Measurements from ENCODE around the gene TNFRSF4.
"Not testable (repeated sequence)": the region's sequence is repeated elsewhere in the genome, so short reads cannot be mapped to it uniquely, and the experiment has no call there.

TNFRSF4 gene

DNA sequence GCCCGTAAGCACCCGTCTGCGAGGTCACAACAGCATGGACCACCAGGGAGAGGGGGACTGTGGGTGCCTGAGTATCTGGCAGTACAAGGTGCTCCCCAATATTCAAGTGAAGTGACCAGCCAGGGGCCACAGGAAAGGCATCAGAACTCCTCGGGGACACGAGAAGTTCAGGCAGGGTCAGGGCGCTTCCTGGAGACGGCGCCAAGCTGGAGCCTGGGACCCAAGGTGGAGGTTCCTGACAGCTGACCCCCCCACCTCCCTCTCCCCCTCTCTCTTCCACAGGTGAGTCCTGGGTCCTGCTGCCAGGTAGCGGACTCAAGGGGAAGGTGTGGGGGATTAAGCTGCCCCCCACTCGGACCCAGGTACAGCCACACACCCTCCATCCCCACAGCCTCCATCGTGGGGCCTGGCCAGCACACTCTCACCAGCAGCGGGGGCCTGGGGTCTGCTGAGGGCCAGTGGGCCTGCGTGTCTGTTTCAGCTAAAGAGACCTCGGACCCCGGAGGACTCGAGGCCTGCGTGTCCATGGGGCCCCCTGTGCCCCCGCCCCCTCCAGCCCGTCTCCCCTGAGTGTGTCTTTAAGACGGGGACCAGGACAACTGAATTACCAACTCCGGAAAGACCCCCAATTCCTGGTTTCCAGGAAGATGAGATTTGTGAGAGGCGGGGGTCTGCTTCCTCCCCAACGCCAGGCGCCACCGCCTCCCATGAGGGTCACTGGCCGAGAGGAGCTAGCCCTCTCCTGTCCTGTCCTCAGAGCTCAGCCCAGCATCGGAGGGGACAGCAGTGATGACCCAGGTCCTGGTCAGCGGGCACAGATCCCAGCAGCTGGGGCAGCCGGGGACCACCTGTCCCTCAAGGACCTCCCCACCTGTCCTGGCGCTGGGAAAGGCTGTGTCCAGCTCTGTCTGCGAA, 13.7 kb downstream of the TNFRSF4 start:
- no peak overlapping the region for H3K27ac ChIP-seq
- TF ChIP-seq CTCF (IDR thresholded peaks at IDR 0.05): no peak
- DNase-seq (ENCODE audit: low spot score): no peak
- H3K4me3 ChIP-seq: peak overlapping the region; percentile 68

DNA sequence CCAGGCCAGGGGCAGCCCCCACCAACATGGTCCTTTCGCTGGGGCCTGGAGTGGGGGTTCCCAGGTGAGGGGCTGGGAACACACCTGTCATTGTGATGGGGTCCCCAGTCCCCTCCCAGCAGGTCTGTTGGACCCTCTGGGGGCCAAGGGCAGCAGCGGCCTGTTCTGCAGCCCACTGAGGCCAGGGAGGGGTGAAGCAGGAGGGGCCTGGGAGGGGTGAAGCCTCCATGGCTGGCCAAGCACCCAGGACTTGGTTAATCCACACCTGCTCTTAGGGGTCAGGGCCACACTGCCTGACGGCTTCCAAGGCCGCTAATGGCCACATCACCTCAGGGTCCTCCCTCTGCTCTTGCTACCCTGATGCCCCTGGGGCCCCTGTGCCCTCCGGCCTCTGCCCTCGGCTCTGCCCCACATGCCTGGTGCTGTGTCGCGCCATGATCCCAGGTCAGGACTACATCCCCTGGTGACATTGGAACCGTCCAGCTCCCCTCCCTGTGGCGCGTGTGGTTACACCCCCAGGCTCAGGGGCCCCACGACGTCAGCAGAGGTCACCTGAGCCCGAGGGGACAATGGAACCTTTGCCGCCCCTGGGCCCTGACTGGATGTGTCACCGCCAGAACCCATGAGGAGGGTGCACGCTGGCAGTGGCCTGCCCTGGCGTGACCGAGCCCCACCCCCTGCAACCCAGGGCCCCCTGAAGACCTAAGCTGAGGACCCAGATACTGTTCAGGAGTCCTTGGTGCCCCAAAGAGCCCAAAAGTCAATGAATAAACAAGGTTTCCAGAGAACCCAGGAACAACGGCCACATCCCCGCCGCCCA, 14.6 kb downstream of the TNFRSF4 start:
- H3K27ac ChIP-seq: no peak overlapping the region
- DNase-seq (ENCODE audit: low spot score): no peak
- no peak overlapping the region for H3K4me3 ChIP-seq
- TF ChIP-seq CTCF (IDR thresholded peaks at IDR 0.05): no peak

DNA sequence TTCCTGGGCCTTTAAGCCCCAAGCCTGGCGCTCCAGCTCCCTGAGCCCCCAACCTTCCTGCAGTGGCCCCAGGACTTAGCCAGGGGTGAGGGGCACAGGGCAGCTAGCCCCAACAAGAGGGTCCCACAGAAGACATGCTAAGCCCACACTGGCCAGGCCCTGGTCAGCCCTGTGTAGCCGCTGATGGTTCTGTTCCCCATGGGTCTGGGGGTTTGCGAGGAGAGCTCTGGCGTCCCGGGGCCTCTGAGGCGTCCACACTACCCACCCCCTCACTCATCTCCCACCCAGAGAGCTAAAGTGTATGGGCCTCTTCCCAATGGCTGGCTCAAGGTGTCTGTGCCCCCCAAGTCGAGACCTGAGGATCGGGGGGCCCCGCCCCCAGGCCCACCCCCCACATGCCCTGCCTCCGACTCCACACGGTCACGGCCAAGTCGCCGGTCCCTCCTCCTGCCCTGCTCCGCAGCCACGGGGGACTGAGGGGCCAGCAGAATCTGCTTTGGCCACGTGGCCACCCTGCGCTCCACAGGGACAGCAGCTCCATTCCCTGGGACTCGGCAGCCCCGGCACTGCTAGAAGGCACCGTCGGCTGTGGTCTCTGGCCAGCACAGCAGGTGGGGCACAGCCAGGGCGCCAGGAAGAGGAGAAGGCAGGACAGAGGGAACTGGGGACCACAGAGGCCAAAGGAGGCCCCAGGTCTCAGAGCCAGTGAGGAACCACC, 15.4 kb downstream of the TNFRSF4 start:
- H3K4me3 ChIP-seq: no peak overlapping the region
- no peak for TF ChIP-seq CTCF (IDR thresholded peaks at IDR 0.05)
- no peak for DNase-seq (ENCODE audit: low spot score)
- no peak overlapping the region for H3K27ac ChIP-seq

DNA sequence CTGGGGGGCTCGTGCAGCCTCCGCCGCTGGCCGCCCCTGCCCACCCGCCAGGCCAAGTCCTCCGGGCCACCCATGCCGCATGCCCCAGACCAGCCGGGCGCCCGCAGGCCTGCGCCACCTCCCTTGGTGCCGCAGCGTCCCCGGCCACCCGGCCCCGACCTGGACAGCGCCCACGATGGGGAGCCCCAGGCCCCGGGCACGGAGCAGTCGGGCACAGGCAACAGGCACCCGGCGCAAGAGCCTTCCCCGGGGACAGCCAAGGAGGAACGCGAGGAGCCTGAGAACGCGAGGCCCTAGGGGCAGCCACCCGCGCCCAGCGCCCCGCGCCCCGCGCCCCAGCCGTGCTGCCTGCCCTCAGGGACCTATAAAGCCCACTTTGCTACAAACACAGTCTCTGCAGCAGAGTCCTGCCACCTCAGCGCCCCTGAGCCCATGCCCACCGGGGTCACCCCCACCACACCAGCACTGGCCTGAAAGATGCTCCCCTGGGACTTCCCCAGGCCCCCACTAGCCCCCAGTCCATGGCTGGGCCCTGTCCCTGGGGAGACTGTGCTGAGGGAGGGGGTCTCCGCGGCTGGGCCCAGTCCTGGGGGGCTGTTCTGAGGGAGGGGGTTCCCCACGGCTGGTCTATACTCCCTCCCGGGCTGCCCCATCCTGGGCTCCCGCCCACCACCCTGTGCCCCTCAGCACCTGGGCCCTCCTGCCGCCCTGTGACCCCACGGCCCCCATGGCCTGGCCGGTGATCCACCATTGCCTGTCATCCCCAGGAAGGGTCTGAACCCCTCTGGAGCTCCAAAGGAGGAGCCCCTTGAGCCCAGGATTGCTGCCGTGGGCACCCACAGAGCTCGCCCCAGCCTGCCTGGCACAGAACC, 16.2 kb downstream of the TNFRSF4 start:
- H3K4me3 ChIP-seq: no peak overlapping the region
- H3K27ac ChIP-seq: no peak overlapping the region
- DNase-seq (ENCODE audit: low spot score): no peak
- no peak for TF ChIP-seq CTCF (IDR thresholded peaks at IDR 0.05)

DNA sequence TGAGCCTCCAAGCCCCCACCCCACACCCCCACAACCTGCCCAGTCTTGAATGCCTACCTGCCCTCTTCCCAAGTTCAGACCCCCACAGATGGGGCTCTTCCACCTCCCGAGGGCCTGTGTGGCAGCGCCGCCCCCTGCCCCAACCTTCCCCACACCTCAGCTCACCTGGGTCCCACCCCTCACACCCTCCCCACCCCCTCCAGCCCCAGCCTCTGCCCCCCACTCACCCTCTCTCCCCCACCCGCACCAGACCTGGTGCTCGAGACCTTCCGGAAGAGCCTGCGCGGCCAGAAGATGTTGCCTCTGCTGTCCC, 16.8 kb downstream of the TNFRSF4 start:
- DNase-seq (ENCODE audit: low spot score): no peak
- H3K4me3 ChIP-seq: no peak overlapping the region
- no peak overlapping the region for H3K27ac ChIP-seq
- TF ChIP-seq CTCF (IDR thresholded peaks at IDR 0.05): no peak

- DNase-seq (ENCODE audit: low spot score): no peak
- Histone ChIP-seq H3K4me3 (no peak overlapping the region), H3K27ac (no peak overlapping the region)
- TF ChIP-seq CTCF (IDR thresholded peaks at IDR 0.05): no peak
Measured at GRCh38 chr1:1196431-1197187, 17.3 kb downstream of the TNFRSF4 start.

DNA sequence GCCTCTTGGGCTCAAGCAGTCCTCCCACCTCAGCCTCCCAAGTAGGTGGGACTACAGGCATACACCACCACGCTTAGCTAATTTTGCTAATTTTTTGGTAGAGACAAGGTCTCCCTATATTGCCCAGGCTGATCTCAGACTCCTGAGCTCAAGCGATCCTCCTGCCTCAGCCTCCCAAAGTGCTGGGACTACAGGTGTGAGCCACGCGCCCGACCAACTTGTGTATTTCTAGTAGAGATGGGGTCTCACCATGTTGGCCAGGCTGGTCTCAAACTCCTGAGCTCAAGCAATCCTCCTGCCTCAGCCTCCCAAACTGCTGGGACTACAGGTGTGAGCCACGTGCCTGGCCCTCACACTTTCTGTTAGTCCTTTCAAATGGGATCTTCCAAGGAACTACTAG, 18.2 kb downstream of the TNFRSF4 start:
- not testable (repeated sequence) for DNase-seq (ENCODE audit: low spot score); H3K27ac ChIP-seq; H3K4me3 ChIP-seq
